Stimulated activated CD8-positive, alpha-beta memory T cell treated with anti-CD3 and anti-CD28 coated beads, Interleukin-15, amount 100 ng/mL, for 1 hour (primary cell): ENCODE measurements around the gene SLC22A15.
"Not testable (repeated sequence)": the region's sequence is repeated elsewhere in the genome, so short reads cannot be mapped to it uniquely, and the experiment has no call there.

Source experiments
- DNase-seq: peaks from one replicate; pipeline ENCODE4 v3.0.0-alpha.2; 2020; ENCODE audit warnings: low read depth

The SLC22A15 gene

DNA sequence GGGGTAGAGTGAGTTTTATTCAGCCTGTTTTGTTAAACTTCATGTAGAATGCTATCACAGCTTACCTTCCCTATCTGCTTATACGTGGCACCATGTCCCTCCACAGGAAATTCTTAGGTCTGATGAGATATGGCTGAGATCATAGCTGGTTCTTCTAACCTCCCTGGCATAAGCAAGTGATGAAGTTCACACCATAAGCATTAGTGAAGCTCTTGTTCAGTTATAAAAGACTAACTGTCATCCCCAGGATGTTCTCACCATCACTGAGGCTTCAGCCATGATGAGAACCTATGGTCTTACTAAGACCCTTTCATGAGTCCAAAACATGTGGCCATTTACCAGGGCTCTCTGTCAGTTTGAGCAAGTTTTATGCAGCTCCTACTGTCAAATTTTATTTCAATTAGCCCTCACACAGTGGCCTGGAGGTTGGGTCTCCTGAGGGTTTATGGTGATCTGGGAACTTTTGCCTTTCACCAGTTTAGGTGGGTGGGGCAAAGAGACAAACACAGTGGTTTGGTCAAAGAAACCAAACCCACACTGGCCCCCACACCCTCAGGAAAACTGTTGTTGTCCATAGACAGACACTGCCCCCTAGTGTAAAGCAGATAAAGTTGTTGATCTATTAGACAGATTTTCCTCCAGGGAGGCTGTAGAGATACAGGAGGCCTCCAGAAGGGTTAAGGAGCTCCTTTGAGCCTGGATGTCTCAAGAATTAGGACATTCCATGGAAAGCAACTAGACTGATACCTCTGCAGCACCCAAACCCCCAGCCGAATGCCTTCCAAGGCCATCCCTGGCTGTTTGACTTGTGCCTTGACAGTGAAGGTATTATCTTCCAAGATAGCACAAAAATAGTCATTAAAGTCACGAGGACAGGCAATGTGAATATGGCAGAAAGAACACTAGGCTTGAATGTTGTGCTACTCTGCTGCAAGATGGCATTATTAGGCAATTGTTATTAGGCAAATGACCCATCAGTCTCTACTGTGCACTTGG, 5.0 kb downstream of the SLC22A15 start:
- DNase-seq, result no peak

DNA sequence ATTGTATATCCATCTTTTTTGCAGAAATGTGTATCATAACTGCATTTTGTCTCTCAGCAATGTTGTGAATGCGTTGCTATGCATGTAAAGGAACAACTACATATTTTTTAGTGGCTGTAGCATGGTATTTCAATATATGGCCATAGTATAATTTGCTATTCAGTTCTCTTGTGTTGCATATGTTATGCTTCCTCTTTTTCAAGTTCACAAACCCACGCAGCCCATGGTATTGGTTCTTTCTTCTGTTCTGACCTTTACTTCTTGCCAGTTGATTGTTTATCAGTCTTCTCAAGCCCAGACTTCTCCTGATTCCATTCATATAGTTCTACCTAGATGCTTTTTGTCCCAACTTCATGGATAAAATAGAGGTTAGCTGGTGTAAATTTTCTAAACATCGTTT, 6.1 kb downstream of the SLC22A15 start:
- no peak for DNase-seq

DNA sequence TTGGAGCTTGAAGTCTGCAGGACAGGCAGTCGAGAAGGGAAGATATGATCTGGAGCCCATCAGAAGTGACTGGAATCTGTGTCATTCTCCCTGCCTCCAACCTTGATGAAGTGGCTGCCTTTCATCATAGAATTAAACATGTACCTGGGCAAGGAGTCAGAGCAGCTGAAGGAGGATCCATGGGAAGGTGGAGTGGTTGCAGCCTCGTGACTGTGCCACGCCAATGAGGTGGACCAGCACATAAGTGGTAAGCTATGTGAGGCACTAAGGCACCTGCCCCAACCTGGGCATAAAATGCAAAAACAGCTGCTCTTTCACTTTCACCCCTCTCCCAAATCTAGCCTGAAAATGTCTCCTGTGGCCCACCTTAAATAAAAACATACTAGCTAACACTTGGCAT, 7.3 kb downstream of the SLC22A15 start:
- DNase-seq, result no peak

GRCh38 chr1:115987623-115988022, 11.3 kb downstream of the SLC22A15 start:
- DNase-seq, result no peak

GRCh38 chr1:115988953-115989352, 12.6 kb downstream of the SLC22A15 start:
- DNase-seq, result no peak

- DNase-seq, result no peak
These were observed 13.4 kb downstream of the SLC22A15 start for GRCh38 chr1:115989699-115990098.

DNA sequence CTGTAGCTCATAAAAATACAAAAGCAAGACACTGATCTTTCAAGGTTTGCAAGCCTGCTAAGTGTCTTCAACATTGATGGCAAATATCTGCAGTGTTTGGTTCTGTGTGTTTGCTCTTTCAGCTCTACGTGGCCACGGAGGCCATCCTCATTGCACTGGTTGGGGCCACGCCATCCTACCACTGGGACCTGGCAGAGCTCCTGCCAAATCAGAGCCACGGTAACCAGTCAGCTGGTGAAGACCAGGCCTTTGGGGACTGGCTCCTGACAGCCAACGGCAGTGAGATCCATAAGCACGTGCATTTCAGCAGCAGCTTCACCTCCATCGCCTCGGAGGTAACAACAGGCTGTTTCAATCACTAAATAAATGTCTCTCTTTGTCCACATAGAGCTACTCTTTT, 15.6 kb downstream of the SLC22A15 start:
- no peak for DNase-seq

DNA sequence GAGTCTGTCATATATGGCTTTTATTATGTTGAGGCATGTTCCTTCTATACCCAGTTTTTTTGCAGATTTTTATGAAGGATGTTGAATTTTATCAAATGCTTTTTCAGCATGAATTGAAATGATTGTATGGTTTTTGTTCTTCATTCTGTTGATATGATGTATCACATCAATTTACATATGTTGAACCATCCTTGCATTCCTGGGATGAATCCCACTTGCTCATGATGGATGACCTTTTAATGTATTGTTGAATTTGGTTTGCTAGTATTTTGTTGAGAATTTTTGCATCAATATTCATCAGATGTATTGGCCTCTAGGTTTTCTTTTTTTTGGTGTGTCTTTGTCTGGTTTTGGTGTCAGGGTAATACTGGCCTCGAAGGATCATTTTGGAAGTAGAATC, 21.6 kb downstream of the SLC22A15 start:
- DNase-seq, result not testable (repeated sequence)

DNA sequence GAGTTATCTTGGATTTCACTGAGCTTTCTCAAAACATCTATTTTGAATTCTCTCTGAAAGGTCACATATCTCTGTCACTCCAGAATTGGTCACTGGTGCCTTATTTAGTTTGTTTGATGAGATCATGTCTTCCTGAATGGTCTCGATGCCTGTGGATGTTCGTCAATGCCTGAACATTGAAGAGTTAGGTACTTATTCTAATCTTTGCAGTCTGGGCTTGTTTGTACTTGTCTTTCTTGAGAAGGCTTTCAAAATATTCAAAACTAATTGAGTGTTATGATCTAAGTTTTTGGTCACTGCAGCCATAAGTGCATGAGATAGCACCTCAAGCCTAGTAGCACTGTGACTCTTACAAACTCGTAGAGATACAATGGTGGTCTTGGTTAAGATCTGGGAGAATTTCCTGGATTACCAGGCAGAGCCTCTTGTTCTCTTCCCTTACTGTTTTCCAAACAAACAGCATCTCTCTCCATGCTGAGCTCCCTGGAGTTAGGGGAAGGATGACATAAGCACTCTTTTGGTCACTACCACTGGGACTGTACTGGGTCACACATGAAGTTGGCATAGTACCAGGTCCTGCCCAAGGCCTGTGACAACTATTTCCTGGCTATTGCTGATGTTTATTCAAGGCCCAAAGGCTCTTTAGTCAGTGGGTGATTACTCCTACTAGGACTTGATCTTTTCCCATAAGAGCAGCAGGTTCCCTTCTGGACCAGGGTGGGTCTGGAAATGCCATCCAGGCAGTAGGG, 25.6 kb downstream of the SLC22A15 start:
- DNase-seq, result no peak

GRCh38 chr1:116002781-116003420, 26.6 kb downstream of the SLC22A15 start:
- no peak for DNase-seq

- no peak for DNase-seq
These were observed 27.5 kb downstream of the SLC22A15 start for GRCh38 chr1:116003823-116004222.

DNA sequence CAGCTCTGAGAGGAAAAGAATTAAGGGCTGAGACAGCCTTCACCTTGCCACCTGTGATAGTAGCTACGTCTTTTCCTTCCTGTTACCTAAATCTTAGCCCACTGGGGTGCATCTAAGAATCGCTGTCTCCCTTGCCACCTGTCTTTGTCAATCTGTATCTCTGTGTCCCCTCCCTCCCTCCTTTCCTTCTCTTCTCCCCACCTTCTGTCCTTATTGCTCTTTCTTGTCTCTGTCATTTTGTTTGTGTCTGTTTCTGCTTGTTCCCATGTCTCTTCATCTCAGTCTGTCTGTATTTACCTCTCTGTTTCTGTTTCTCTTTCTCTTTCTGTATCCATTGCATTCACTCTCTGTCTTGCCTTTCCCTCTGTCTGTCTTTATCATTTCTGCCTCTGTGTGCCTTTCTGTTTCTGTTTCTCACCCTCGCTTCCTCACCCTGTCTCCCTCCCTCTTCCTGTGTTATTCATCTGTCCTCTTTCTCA, 30.2 kb downstream of the SLC22A15 start:
- DNase-seq, result no peak

GRCh38 chr1:116008656-116009390, 32.5 kb downstream of the SLC22A15 start:
- DNase-seq, result no peak

- no peak for DNase-seq
These were observed 36.4 kb downstream of the SLC22A15 start for GRCh38 chr1:116012716-116013115.

DNA sequence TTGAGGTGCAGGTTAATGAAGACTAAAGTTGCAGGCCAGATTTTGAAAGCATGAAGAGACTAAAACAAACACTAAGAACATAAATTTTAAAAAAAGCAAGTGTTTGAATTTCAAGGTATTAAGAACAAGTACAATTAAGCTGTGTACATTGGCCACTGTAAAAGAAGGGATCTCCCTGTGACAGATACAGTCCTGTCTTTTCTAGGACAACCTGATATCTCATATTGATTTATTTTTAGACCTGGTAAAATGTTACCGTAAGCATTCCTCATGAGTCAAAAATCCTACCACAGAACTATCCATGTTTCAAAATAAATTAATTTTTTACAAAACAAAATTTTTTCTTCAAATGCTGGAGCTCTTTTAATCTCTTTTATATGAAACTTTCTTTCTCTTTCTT, 39.4 kb downstream of the SLC22A15 start:
- DNase-seq, result no peak

DNA sequence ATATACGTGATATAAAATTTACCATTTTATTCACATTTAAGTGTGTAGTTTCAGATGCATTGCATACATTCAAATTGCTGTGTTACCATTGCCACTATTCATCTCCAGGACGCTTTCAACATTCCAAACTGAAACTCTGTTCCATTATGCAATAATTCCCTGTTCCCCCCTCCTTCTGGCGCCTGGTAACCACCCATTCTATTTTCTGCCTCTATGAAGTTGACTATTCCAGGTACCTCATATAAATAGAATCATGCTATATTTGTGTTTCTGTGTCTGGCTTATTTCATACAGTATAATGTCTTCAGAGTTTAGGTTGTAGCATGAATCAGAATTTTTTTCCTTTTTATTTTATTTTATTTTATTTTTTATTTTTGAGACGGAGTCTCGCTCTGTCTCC, 41.7 kb downstream of the SLC22A15 start:
- DNase-seq, result no peak

DNA sequence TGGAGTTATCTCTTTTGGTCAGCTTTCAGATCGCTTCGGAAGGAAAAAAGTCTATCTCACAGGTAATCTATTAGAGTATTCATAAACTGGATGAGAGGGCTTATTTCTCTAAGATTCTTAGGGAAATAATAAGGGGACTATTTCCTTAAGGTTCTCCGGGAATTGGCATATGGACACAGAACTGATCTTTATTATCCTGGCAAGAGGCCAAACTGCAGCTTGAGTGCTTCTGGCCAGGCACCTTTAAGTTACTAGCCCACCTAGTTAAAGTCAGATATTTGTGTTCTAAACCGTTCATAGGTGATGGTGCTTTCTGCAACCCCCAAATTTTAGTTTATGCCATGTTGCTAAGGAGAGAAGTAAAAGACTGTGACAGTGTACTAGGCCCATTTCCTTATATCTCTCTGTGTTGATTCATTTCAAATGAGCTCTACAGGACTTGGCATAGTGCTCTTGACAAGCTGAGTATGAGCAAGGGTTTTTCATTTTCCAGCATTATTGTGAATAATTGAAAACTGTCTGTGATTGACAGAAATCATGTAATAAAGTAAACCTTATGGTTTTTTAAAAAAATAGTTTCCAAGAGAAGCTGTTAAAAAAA, 43.4 kb downstream of the SLC22A15 start:
- DNase-seq, result no peak

- DNase-seq, result peak; percentile 7
These were observed 44.5 kb downstream of the SLC22A15 start for GRCh38 chr1:116020668-116021272.

GRCh38 chr1:116024626-116025025, 48.3 kb downstream of the SLC22A15 start:
- DNase-seq, result no peak

DNA sequence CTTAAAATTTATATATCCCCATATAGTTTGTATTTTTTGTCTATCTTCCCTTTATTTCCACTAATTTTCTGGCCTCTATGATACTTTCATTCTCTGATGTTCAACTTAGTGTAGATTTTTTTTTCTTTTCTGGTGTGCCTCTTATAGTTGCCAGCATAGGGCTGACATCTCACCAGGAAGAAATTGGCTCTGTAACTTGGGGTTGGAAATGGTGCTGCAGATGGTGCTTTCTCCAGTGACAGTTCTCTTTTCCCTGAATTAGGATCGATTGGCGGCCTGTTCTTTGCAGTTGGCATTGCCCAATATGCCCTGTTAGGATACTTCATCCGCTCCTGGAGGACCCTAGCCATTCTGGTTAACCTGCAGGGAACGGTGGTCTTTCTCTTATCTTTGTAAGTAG, 50.3 kb downstream of the SLC22A15 start:
- DNase-seq, result no peak

DNA sequence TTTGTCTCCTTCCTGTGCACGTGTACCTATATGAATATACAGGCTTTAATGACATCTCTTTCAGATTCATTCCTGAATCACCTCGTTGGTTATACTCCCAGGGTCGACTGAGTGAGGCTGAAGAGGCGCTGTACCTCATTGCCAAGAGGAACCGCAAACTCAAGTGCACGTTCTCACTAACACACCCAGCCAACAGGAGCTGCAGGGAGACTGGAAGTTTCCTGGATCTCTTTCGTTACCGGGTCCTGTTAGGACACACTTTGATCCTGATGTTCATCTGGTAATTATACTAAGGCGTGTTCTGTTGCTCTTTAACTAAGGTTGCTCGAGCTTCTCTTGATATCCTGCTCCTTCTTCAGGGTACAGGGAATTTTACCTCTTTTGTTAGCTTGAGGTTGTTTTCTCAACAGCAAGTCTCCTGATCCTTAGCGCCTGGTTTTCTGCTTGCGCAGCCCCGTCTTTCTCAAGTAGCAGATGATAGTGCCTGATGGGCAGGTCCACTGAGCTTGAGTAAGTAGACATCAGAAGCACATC, 55.1 kb downstream of the SLC22A15 start:
- no peak for DNase-seq
